Gastrocnemius medialis (tissue), 4 donors: ENCODE results near the gene INPP5D. TPM values are rescaled to one million over a fixed set of nuclear protein-coding genes. Genes with fewer than 3 reads are reported as not detected.

Experiments used
- ATAC-seq, 2 donors: fragments of 150-250 bp; one replicate each; pipeline ENCODE4 v1.9.1; 2016
- DNase-seq, 2 donors: peaks; one replicate each; pipeline ENCODE4 v3.0.0-alpha.2; 2019
- H3K27ac ChIP-seq, 4 donors: fragments of 200-600 bp; sonication (generic); 1 replicate in 1 of 4; 2 replicates in 3 of 4; pipeline ENCODE4 v1.5.1; 2016 to 2018; ENCODE audit warnings: mild to moderate bottlenecking in 2 of 4, moderate library complexity in 1 of 4
- H3K27me3 ChIP-seq, 3 donors: fragments of 200-600 bp; sonication (generic) in 2 of 3; 1 replicate in 1 of 3; 2 replicates in 2 of 3; pipeline versions ENCODE4 v1.5.1 to v1.6.0; 2016 to 2019; ENCODE audit warnings: mild to moderate bottlenecking in 1 of 3, moderate library complexity in 1 of 3
- H3K36me3 ChIP-seq, 2 donors: fragments of 200-600 bp; sonication (generic) in 1 of 2; one replicate each; pipeline ENCODE4 v1.5.1; 2017 to 2018
- H3K4me1 ChIP-seq, 2 donors: fragments of 200-600 bp; sonication (generic) in 1 of 2; one replicate each; pipeline ENCODE4 v1.5.1; 2016 to 2017; ENCODE audit warnings: mild to moderate bottlenecking in 2 of 2
- H3K4me3 ChIP-seq, 4 donors: fragments of 200-600 bp; sonication (generic) in 3 of 4; 1 replicate in 1 of 4; 2 replicates in 3 of 4; pipeline ENCODE4 v1.5.1; 2016 to 2019; ENCODE audit warnings: mild to moderate bottlenecking in 2 of 4
- H3K9me3 ChIP-seq, 3 donors: fragments of 200-600 bp; sonication (generic) in 2 of 3; 1 replicate in 1 of 3; 2 replicates in 2 of 3; pipeline ENCODE4 v1.5.1; 2016 to 2019
- CTCF ChIP-seq, 5 experiments: fragments of 450-650 bp in 3 of 5; fragments of 200-600 bp in 2 of 5; sonication (generic) in 2 of 5; IDR thresholded peaks in 4 of 5; conservative IDR thresholded peaks in 1 of 5; 1 replicate in 4 of 5; 2 replicates in 1 of 5; pipeline ENCODE4 v1.5.1; 2016 to 2019; ENCODE audit warnings: antibody characterized with exemption in 5 of 5, mild to moderate bottlenecking in 3 of 5, moderate library complexity in 3 of 5
- POLR2A ChIP-seq, 2 donors: fragments of 450-650 bp; IDR thresholded peaks; one replicate each; pipeline ENCODE4 v1.6.1; 2017; ENCODE audit warnings: antibody characterized with exemption in 2 of 2, mild to moderate bottlenecking in 2 of 2, moderate library complexity in 2 of 2
- in situ Hi-C, 4 donors: fragments of 200-750 bp; cut with MboI; loops; one replicate each; pipeline versions ENCODE4 v1.15.0 to v1.8.0; 2017; ENCODE audit warnings: low sequenced_read_pairs in 4 of 4
- intact Hi-C: fragments of 100-400 bp; cut with DNase I; formaldehyde crosslinking; loops from one replicate; pipeline ENCODE4 v1.15.1; 2023; ENCODE audit warnings: low total_unique reads
- total RNA-seq, 4 donors: library from RNA; depleted of rRNA; stranded (reverse); fragments of >200 nt; gene quantifications; one replicate each; pipeline versions ENCODE4 v1.1.0 to v1.2.3, GENCODE V29; 2016

The INPP5D gene
- total RNA-seq, 4 donors from 2014 or later: 1.7 to 18.7 (median 4.9) TPM

- Histone ChIP-seq H3K9me3 (no peaks in the 10 kb centered on the region), H3K36me3 (no peaks in the 10 kb centered on the region), H3K27me3 (peaks cover 0 to 5% (median under 1%) of the 10 kb centered on the region in 3 donors), H3K27ac (peak overlapping the region; percentile 69 to 82 (median 77)), H3K4me1 (peaks cover 9 to 35% of the 10 kb centered on the region in 2 donors), H3K4me3 (no peak overlapping the region)
- in situ Hi-C loops: no loop called here
- peak; percentile 76 for ATAC-seq
- TF ChIP-seq POLR2A (IDR thresholded peaks at IDR 0.05): peak in 1 of 2 donors; percentile 43
- TF ChIP-seq CTCF (IDR thresholded peaks at IDR 0.05 in 4 of 5, conservative IDR thresholded peaks at IDR 0.05 in 1 of 5): no peak
- peak; percentile 40 to 51 for DNase-seq
- intact Hi-C loops: no loop called here
These were observed 24.3 kb downstream of the INPP5D start for GRCh38 chr2:233084488-233084887.

GRCh38 chr2:233085037-233085838, 25.1 kb downstream of the INPP5D start:
- in situ Hi-C loops: no loop called here

GRCh38 chr2:233085839-233086150, 25.7 kb downstream of the INPP5D start:
- Histone ChIP-seq H3K36me3 (no peaks in the 10 kb centered on the region), H3K9me3 (no peaks in the 10 kb centered on the region), H3K4me1 (peaks cover 9 to 34% of the 10 kb centered on the region in 2 donors), H3K4me3 (no peak overlapping the region), H3K27me3 (peaks cover 0 to 5% (median 3%) of the 10 kb centered on the region in 3 donors), H3K27ac (peak overlapping the region; percentile 38 to 74 (median 73))
- DNase-seq (no peak), ATAC-seq (no peak)
- in situ Hi-C loops: no loop called here
- no peak for TF ChIP-seq POLR2A (IDR thresholded peaks at IDR 0.05)
- no peak for TF ChIP-seq CTCF (IDR thresholded peaks at IDR 0.05 in 4 of 5, conservative IDR thresholded peaks at IDR 0.05 in 1 of 5)
- intact Hi-C loops: no loop called here

More at GRCh38 chr2:233085037-233085838, 25.1 kb downstream of the INPP5D start:
- TF ChIP-seq CTCF (IDR thresholded peaks at IDR 0.05 in 4 of 5, conservative IDR thresholded peaks at IDR 0.05 in 1 of 5): no peak
- ATAC-seq (no peak), DNase-seq (no peak)
- peaks cover 9 to 34% of the 10 kb centered on the region in 2 donors for H3K4me1 ChIP-seq
- peaks cover 0 to 5% (median 3%) of the 10 kb centered on the region in 3 donors for H3K27me3 ChIP-seq
- H3K36me3 ChIP-seq: no peaks in the 10 kb centered on the region
- intact Hi-C loops: no loop called here
- peak overlapping the region; percentile 46 to 74 (median 73) for H3K27ac ChIP-seq
- H3K9me3 ChIP-seq: no peaks in the 10 kb centered on the region
- H3K4me3 ChIP-seq: no peak overlapping the region

GRCh38 chr2:233087713-233088112, 27.6 kb downstream of the INPP5D start:
- H3K27me3 ChIP-seq: peaks cover 0 to 5% (median 3%) of the 10 kb centered on the region in 3 donors
- no peaks in the 10 kb centered on the region for H3K36me3 ChIP-seq
- H3K4me1 ChIP-seq: peaks cover 9 to 29% of the 10 kb centered on the region in 2 donors
- peak overlapping the region in 1 of 4 donors; percentile 73 for H3K27ac ChIP-seq
- intact Hi-C loops (no loop called here), in situ Hi-C loops (no loop called here)
- H3K4me3 ChIP-seq: no peak overlapping the region
- H3K9me3 ChIP-seq: no peaks in the 10 kb centered on the region
- no peak for TF ChIP-seq CTCF (IDR thresholded peaks at IDR 0.05 in 4 of 5, conservative IDR thresholded peaks at IDR 0.05 in 1 of 5)
- no peak for TF ChIP-seq POLR2A (IDR thresholded peaks at IDR 0.05)
- DNase-seq: no peak
- ATAC-seq: no peak
